GM21515 (cell line): ENCODE results near the gene PRR27.
A peak's percentile ranks its signal among the peaks of the same experiment; 100 is the strongest.

ENCODE experiments used
- ATAC-seq: cut with Tn5 transposase; IDR thresholded peaks from one replicate; pipeline ENCODE4 v1.9.1; 2021; ENCODE audit not compliant: unreplicated experiment

PRR27 gene

DNA sequence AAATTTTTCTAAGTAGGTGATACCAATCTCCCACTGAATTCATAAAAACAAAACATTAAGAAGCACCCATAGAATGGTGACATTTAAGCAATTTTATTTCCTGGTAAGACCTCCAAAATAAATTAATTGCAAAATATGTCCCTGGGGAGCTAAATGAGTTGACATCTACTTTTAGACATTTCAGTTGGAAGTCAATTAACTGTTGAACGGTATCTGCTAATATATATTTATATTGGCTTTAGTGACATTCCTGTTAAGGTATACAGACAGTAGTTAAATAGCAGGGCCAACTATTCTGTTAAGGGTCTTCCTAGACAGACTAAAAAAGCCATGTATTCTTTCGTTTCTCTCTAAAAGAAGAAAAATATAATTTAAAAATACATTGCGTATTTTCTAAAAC lies at the start of gene PRR27:
Gene PRR27 (plus strand): TSS at position 301 of the 400 bp plus-strand sequence. CDS start 139 bp downstream, outside the sequence.
- no peak for ATAC-seq

- no peak for ATAC-seq
Measured at GRCh38 chr4:70110917-70111316, 43.1 kb upstream of the PRR27 start.

DNA sequence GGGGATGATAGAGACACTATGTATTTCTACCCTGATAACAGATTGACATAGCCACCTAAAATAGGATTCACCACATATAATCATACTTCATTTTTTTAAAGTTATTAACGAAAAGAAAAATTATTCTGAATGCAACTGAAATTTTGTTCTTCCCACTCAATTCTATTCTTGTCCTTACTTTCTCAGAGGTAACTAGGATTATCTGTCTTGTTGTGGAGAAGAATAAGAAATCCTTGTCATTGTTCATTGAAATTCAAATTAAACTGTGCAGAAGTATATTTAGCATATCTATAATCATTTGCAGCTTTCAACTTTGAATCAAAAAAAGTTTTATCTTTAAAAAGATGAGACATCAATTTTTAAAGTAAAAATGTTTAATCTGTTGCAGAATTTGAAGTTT lies 40.4 kb upstream of the PRR27 start:
- no peak for ATAC-seq

DNA sequence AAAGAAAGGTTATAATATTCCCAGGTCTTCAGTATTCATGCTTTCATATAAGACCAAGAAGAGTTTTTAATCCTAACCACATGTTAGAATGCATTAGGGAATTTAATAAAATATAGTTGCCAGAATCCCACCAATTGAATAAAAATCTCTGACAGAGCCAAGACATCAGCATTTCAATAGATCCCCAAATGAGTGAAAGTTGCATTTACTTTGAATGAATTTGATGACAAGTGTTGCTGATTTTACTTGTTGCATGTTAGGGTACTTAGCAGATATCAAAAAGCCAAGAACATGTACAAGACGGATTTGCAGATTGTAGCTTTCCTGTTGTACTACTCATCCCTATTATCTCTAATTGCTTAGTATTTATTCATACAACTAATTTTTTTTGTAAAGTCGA lies 39.9 kb upstream of the PRR27 start:
- ATAC-seq, result no peak

DNA sequence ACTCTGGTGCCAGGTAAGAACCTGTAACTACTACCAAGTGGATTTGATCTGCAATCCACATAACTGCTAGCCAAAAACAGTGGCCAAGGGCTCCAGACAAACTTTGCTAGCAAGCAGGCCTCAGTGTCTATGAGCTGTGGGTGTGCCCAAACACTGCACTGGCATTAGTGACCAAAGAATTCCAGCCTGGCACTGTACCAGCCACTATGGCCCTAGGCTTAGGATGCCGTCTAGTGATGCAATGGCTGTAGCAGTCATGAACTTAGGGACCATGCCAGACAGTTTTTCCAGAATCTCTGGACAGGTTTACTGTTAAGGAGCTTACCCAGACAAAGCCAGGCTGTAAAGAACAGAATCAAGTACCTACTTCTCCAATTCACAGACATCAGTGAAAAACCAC lies 33.7 kb upstream of the PRR27 start:
- ATAC-seq, result no peak

DNA sequence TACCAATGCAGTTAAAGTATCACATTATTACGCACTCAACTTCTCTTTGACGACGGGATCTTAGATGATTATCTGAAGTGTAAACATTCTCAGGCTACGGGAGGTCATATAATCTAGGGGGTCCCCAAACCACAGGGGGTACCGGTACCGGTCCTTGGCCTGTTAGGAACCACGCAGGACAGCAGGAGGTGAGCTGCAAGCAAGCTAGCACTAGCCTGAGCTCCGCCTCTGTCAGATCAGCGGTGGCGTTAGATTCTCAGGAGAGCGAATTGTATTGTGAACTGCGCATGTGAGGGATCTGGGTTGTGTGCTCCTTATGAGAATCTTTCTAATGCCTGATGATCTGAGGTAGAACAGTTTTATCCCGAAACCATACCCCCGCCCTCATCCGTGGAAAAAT lies 20.6 kb upstream of the PRR27 start:
- no peak for ATAC-seq

DNA sequence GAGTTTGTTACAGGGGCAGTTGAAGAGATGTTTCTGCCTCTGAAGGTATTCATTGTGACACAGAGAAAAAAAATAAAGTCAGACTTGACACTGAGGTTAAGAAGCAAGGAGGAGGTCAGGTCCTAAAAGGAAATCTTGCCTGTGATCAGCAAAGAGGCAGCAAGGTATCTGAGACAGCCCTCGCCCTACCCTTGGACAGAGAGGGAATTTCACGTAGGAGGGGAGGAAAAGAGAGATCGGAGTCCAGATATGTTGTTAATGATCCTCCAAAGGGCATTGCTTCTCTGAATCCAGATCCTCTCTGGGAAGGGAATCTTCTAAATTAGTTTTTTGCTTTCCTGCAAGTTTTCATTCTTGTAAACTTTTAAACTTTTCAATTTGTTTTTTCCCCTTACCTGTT lies 15.3 kb upstream of the PRR27 start:
- ATAC-seq, result no peak

- no peak for ATAC-seq
Measured at GRCh38 chr4:70151271-70151670, 2.8 kb upstream of the PRR27 start.

- no peak for ATAC-seq
Measured at GRCh38 chr4:70152088-70152487, 1.9 kb upstream of the PRR27 start.

DNA sequence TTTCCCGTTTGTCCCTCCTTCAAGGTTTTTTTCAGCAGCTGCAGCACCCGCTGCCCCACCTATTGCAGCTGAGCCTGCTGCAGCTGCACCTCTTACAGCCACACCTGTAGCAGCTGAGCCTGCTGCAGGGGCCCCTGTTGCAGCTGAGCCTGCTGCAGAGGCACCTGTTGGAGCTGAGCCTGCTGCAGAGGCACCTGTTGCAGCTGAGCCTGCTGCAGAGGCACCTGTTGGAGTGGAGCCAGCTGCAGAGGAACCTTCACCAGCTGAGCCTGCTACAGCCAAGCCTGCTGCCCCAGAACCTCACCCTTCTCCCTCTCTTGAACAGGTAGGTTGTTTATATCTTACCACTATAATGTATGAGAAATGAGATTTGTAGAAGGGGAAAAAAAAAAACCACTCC lies 4.5 kb downstream of the PRR27 start:
- no peak for ATAC-seq

DNA sequence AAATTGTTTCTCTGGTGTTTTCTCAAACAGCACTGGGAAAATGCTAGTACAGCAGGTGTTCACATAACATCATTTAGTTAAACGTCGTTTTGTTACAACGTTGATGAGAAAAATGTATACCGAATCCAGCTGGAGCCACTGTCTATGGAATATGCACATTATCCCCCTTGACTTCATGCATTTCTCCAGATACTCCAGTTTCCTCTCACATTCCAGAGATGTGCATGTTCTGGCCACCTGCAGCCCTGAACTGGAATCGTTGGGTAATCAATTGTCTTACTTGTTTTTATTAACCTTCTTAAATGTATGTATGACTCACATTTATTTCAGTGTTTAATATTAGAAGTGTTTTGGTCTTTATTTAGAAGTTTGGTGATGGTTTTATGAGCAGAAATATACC lies 23.1 kb downstream of the PRR27 start:
- ATAC-seq, result no peak

DNA sequence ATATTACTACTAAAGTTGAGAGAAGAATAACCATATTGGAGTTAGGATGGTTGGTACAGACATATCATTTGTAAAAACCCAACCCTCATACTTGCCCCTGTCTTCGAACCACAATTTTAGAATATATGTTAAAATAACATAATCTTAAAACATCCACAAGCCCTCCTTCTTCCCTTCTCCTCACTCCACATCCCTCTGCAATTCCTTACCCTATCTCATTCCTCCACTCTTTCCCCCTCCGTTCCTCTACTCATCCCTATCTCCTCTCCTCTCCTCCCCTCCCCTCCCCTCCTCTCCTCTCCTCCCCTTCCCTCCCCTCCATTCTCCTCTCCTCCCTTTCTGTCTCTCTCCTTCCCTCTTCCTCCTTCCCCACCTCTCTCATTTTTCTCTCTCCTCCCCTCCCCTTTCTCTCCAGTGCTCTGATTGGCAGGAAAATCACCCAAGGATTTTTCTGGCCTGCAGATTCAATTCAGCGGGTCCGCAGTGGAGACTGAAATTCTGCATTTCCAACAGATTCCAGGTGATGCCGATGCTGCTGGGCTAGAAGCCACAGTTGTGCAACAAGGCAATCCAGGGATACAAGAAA lies 24.1 kb downstream of the PRR27 start:
- no peak for ATAC-seq

- ATAC-seq, result no peak
Measured at GRCh38 chr4:70179811-70180210, 25.8 kb downstream of the PRR27 start.

- ATAC-seq, result no peak
Measured at GRCh38 chr4:70181864-70182263, 27.8 kb downstream of the PRR27 start.

- ATAC-seq, result no peak
Measured at GRCh38 chr4:70182517-70183167, 28.6 kb downstream of the PRR27 start.

GRCh38 chr4:70183168-70183939 lies 29.3 kb downstream of the PRR27 start:
- peak; percentile 88 for ATAC-seq

DNA sequence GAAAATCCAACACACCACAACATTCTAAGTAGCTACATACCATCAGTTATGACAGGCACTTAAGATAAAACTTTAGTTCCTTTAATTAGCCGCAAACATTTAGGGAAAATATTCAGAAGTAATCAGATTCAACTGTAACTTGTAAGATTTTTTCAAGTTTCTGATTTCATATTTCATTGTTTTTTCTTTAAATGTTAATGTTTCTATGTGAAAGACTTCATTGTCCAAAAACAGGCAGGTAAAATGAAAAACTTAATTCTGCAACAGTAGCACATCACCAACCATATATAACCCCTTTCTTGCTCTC lies 29.9 kb downstream of the PRR27 start:
- ATAC-seq, result no peak

- ATAC-seq, result no peak
Measured at GRCh38 chr4:70187216-70187615, 33.2 kb downstream of the PRR27 start.

DNA sequence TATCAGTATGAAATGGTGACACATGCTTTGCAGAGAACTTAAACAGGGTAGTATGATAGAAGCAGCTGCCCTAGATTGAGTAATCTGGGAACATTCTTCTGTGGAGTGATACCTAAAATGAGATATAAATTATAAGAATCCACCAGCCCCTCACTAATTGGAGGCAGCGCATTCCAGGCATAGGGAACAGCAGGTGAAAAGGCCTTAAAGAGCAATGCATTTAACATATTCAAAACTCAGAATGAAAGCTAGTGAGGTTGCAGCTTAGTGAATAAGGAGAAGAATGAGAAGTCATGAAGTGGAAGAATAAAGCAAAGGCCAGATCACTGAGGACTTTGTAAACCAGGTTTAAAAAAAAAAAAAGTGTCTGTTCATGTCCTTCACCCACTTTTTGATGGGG lies 36.5 kb downstream of the PRR27 start:
- no peak for ATAC-seq

DNA sequence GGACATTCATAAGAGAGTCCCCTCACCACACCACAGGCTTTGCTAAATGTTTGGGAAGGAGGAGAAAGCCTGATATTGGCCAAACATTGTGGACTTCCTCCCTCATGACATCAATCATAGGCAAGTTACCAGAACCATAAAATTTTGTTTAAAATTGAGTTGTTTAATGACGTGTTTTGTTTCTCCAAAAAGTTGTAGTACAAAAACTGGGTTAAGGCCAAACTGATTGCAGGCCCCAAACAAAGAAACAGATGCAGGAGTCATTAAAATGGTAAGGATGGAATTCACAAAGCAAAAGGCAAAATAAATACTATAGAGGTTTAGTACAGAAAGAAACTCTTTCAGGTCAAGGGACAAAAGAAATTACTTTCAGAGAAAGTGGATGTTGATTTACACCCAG lies 37.6 kb downstream of the PRR27 start:
- ATAC-seq, result no peak

DNA sequence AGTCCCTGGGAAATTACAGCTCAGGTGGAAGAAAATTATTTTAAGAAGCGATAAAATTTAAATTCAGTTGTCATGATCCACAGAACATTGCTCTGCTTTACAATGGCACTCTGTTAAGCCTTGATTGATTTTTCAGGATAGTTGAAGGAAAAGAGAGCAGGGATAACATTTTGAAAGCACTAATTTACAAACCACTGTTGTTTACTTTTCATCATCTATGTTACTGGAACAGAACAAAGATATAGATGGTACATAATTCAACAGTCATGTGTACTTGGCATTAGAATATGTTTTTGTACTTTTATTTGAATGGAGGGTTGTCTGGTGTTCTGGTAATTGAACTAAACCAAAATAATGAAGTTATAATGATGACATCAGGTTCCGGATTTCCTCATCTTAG lies 38.9 kb downstream of the PRR27 start:
- ATAC-seq, result no peak

DNA sequence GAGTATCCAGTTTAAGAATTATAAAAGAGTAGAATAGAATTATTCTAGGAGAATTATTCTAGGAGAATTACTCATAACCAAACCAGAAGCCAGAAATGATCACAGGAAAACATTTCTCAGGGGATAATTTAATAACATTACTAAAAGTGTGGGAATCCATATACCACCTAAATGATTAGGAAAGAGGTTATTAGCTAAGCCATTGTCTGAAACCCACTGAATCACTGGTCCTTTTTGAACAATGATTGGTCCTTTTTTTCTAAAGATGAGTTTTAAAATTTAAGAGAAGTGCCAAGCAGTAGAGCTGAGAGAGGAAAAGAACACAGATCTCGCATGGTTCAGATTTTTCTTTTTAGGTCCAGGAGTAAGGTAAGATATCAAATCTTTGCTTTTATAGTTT lies 41.4 kb downstream of the PRR27 start, which contains the start of gene ODAM:
Gene ODAM (plus strand): TSS at position 301 of the 400 bp plus-strand sequence. CDS start 819 bp downstream, outside the sequence.
- no peak for ATAC-seq
